HS-27A (cell line): ENCODE measurements around the gene CABP2.
"Not testable (repeated sequence)": the region's sequence is repeated elsewhere in the genome, so short reads cannot be mapped to it uniquely, and the experiment has no call there.

ENCODE experiments used
- DNase-seq: peaks from one replicate; pipeline ENCODE4 v3.0.0-alpha.2; 2012; ENCODE audit warnings: low read depth, missing footprints

CABP2 gene

DNA sequence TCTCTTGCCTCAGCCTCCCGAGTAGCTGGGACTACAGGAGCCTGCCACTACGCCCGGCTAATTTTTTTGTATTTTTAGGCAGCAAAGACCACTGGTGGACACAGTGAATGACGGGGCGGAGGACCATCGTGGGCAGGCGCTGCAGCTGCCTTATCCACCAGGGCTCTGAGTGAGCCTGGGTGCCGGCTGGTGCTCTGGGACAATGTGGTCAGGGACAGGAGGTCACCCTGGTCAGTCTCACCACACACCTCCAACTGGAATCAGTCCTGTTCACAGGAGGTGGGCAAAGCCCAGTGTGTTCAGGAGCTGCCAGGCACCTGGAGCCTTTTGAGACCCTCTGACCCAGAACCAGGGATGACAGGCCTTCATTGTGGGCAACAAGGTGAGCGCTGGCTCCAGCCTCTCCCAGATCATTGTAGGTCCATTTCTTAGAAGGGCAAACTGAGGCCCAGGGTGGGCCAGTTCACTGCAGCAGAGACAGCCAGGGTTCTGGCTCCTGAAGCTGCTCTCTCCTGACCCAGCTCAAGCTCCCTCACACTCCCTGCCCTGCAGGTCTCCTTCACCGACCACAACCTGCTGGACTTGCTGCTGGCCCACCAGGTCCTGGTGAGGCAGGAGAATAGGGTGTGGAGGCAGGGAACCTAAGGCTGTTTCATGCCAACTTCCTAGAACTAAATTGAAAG is 15.7 kb upstream of the CABP2 start:
- DNase-seq = no peak

DNA sequence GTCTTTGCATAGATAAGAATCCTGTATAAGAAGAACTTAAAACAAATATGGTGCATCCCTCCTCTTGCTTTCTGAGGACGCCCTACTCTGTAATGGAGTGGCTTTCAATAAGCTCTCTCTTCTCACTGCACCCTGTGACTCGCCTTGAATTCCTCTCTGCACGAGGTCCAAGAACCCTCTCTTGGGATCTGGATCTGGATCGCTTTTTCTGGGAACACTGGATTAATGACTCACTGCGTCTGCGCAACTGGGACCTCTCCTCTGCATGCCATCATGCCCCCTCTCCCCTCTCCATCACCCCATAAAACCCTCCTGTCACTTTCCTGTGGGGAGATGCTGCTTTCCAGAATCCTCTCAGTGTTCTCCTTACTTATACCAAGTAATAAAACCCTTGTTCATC is 15.1 kb upstream of the CABP2 start:
- no peak for DNase-seq

DNA sequence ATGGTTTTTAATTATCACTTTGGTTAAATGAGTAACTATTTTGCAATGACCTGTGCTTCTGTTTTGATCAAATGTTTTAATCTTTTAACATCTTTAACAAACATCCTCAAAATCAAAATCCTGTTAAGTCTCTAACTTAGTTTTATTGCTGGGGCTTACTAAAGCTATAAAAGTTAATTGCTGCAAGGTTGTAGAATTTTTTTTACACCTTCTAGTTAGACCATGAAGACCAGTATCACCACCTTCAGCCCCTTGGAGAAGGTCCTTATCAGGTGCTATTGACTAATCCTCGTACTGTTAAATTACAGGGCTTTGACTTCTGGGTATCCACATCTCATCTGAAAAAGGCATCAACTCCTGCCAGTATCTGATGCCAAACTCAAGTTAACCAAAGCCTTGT is 12.3 kb upstream of the CABP2 start:
- no peak for DNase-seq

DNA sequence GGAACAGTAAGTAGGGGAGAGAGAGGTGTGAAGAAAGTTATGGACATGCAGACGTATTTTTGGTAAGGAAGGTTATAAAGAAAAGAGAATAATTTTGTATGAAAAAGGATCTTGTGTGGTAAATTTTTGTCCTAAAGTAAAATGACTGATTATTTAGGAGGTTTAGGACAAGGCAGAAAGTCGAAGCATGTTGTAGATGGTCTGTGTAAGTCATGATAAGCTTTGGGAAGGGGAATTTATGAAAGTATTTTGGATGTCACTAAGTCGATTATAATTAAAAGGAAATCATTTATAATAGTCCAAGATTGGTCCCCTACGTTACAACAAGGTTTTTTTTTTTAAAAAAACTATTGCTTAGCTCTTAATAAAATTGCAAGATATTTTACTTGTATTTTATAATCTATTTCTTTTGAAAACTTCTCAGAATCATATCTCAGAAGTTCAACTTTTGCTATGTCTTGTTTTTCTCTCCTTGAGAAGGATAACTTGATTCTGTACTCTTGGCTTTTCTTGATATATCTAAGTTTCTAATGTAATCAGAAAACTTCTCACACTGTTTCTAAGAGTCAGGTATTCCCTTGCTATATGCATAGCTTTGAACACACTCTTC is 10.9 kb upstream of the CABP2 start:
- no peak for DNase-seq

DNA sequence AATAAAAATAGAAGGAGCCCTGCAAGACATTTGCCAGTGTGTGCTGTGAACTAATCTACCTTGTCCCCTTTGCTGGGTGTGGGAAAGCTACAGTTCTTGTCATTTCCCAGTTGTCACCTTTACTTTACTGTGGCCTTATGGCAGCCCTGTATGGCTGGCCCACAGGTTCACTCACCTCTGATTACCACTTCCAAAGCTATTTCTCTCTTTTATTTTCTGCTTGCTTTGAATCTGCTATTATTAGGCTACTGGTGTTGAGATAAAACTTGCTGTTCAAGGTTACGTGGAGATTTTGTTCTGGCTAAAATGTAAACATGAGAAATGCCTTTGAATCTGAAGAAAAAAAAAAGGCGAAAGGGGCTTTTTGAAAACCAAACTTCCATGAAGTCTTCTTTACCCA is 9.6 kb upstream of the CABP2 start:
- no peak for DNase-seq

DNA sequence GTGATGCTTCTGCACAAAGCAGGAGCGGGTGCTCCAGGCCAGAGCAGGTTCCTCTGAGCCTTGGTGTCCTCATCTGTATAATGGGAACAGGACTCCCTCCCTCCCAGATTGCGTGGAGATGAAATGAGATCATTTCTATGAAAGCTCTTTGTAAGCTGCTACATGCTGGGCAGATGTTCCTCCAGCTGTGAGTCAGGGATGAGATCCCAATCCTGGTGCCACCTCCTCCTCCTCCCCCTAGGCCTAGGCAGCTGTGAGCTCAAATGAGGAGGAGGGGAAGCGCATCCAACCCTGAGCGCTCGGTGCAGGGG is 7.0 kb upstream of the CABP2 start:
- no peak for DNase-seq

DNA sequence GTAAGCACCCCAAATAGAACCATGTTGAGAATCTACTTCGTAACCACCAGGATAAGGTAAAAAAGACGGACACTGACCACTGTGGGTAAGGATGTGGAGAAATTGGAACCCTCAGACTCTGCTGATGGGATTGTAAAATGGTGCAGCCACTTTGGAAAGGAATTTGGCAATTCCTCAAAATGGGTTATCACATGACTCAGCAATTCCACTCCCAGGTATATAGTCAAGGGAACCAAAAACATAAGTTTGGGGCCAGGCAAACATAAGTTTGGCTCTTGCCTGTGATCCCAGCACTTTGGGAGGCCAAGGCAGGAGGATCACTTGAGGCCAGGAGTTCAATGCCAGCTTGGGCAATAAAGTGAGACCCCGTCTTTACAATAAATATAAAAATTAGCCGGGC is 5.1 kb upstream of the CABP2 start:
- DNase-seq = no peak

DNA sequence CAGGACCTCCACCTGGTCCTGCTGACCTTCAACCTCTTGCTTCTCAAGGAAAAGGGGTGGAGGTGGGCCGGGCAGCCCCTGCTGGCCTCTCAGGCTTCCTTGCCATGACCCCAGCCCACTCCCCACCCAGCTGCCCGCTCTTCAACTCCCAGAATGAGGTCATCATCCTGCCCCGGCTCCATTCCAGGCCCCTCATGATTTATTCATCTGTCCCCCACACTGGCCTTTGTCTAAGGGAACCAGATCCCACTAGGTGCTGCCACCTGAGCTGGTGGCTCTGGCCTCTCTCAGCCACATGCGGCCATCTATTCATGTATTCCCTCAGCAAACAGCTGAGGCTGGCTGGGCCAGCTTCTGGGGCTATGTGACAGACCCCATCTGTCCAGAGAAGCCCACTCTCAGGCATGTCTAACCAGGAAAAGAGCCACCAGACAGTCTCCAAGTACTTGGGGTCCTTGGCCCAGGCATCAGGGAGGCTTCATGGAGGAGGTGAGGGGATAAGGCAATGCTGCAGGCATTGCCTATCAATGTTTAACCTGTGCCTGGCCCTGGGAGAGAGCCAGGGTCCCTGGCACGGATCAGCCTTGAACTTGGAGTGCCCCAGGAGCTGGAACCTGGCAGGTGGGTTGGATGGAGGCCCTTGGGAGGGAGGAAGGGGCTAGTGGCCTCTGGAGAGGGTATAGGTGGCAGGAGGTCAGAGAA is 2.2 kb upstream of the CABP2 start:
- no peak for DNase-seq

DNA sequence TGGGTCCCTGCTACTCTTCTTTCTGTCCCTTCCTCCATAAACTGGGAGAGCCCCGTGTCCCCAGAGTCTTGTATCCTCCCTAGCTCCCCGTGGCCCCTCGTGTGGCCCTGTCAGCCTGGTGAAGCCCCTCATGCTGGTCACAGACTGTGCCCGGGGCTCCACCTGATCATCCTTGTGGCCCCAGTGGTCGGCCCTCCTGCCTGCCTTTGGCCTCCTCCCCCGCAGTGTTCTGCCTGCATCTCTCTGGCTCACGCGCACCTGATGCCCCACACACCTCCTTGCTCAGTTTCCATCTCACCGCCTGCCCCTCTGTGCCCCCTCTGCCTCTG is 1.2 kb upstream of the CABP2 start:
- DNase-seq = no peak

DNA sequence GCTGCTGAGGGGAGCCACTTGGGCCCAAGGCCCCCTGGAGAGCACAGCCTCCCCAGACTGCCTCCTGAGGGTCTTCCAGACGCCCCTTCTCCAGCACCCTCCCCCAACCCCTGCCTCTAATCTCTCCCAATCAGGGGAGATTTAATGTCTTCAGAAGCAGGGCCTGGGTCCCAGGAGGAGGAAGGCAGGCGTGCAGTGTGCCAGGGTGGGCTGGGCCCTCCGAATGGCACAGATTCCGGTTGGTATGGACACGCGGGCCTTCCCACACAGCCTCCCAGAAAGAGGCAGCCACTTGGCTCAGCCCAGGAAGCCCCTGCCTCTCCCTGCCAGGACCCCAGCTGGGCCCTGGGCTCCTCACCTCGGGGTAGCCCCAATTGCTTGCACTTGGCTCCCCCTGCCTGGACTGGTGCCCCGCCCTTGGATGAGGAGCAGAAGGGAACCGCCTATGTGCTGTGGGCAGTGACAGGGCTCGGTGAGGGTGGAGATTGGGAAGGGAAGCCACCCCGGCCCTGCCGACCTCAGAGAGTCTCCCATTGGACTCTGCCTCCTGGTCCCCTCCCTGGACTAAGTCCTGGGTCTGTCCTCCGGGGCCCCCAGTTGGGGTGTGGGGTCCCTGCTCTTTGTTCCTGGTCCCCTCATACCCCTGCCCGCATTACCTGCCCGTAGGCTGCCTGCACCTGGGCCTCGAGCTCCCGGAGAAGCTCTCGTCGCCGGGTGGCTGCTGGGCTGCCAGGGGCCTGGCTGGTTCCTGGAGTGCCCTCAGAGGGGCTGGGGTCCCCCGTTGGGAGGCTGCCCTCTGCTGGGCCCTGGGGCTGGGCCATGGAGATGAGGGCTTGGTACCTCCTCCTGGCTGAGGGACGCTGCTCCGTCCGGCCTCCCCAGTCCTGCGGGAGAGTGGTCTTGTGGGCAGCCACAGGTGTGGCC is 572 bp upstream of the CABP2 start:
- no peak for DNase-seq

DNA sequence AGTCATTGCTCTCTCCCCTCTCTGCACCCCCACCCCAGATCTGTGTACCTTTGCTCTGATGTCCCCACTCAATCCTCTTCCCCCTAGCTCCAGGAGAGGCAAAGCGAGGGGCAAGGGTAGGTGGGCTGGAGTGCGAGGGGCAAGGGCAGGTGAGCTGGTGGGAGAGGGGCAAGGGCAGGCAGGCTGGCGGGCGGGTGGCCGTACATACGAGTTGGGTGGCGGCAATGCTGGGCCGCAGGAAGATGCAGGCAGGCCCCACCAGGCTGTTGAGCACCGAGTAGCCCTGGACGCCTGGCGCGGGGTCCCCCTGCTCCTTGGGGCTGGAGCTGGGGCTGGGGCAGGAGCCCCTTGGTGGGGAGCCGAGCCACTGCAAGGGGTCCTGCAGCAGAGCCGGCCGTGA is 908 bp downstream of the CABP2 start:
- no peak for DNase-seq

DNA sequence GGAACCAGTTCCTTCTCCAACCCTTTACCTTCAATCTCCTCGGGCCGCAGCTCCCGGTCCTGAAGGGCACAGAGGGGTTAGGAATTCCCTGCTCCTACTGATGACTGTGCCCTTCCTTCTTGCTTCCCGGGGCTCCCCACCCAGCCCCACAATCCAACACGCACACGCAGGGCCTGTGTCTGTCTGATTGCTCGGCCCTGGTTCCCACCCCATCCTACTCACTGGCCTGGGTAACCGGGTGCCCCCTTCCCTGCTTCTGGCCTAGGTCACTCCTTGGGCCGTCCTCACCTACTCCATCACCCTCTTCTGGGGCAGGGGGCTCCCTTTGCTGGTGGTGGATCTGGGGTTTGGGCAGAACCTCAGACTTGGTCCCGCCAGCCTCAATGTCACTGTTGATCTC is 1.3 kb downstream of the CABP2 start:
- DNase-seq = no peak

DNA sequence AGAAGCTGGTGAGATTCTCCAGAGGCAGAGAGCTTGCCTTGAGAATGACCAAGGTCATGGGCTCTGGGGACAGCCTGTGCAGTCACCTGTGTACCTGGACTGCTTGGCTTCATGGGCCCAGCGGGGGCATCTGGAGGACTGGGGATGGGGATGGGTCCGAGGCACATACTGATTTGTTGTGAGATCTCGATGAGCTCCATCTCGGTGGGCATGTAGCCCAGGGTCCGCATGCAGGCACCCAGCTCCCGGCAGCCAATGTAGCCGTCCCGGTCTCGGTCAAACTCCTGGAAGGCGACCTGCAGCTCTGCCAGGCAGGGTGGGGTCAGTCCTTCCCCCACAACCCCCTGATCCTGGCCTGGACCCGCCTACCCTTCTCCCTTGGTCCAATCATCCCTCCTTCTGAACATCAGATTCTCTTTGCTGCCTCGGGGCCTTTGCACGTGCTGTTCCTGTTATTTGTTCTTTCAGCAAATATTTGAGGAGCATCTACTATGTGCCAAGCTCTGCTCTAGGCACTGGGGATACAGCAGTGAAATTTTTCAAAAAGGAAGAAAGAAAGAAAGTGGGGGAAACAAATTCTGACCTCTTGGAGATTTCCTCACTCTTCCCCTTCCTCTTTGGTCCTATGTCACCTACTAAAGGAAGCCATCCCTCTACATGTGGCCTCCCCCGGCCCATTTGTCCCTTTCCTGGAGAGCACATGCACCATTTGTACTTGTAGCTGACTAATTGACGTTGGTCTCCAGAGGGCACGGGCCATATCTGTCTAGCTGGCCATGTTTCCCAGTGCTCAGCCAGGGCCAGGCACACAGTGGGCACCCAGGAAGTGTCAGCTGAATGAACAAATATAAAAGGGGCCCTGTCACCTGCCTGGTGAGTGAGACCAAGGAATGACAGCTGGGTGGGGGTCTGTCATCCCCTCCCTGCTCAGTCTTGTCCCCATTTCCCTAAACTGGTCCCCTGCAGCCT is 2.1 kb downstream of the CABP2 start:
- no peak for DNase-seq

DNA sequence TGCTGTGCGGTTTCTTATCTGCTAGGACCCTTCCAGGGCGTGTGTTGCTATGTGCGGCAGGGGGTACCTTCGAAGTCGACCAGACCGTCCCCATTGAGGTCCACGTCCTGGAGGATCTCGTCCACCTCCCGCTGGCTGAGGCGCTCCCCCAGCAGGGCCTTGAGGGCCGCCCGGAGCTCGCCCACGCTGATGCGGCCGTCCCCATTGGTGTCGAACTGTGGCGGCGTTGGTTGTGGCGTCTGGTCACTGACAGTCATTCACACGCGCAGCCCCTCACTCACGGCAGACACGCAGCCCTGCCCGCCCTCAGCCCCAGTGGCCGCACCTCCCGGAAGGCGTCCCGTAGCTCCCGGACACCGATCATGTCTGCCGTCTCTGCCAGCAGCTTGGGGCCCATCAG is 3.5 kb downstream of the CABP2 start:
- no peak for DNase-seq

DNA sequence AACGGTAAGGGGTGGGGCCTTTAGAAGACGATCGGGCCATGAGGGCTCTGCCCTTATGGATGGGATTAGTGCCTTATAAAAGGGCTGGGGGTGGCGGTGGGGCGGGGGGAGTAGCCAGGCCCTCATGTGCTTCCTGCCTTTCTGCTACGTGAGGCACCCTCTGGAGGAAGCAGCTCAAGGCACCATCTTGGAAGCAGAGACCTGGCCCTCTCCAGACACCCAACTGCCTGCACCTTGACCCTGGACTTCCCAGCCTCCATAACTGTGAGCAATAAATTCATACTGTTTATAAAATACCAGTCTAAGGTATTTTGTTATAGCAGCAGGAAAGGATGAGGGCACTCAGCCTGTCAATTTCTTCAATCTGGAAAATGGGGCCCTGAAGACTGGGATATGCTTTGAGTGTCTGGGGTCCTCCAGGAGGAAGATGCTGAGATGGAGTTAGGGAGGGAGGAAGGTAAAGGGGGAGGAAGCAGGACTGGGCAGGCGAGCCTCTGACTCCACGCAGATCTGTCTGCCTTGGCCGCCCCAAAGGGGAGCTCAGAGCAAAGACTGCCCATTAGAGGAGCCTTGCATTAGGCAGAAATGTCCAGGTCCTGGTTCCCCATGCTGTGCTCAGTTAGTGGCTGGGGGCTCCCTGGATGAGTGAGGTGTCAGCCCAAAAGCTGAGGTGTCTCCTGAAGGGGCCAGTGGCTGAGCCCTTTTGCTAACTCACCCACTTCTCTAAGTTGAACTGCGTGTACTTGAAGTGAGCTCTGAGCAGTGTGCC is 5.3 kb downstream of the CABP2 start:
- no peak for DNase-seq

DNA sequence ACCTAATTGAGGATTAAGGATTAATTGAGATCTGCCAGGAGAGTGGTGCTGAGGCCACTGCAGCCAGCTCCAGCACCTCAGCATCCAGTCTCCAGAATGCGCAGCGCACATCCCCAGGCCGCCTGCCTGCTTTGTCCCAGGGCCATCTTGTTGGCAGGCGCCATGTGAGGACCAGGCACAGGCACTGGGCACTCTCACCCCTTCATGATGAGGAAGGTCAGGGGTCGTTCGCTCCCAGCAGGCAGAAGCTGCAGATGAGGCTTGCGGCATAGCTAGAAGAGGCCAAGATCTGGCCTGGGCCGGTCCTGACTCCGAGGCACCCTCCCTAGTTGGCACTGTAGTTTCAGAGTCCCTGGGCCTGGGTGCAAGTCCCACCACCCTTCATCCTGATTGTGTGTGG is 6.4 kb downstream of the CABP2 start:
- no peak for DNase-seq

DNA sequence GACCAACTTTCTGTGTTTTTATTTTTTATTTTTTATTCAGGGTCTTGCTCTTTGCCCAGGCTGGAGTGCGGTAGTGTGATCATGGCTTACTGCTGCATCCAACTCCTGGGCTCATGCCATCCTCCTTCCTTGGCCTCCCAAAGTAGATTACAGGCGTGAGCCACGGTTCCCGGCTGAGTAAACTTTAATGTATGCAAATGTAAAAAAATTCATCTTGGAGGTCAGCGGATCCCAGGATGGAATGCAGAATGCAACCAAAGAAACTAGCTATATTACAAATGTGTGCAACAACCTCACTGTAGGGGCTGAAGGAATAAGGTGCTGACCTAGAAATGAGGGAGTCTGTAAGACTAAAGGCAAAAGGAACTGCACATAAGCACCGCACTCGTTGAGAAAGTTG is 9.1 kb downstream of the CABP2 start:
- no peak for DNase-seq

DNA sequence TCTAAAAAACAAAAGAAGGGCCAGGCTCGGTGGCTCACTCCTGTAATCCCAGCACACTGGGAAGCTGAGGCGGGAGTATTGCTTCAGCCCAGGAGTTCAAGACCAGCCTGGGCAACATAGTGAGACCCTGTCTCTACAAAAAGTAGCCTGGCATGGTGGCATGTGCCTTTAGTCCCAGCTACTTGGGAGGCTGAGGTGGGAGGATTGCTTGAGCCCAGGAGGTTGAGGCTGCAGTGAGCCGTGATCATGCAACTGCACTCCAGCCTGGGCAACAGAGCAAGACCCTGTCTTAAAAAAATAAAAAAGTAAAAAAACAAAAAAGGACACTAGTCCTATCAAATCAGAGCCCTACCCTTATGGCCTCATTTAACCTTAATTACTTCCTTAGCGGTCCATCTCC is 11.7 kb downstream of the CABP2 start:
- DNase-seq = not testable (repeated sequence)

DNA sequence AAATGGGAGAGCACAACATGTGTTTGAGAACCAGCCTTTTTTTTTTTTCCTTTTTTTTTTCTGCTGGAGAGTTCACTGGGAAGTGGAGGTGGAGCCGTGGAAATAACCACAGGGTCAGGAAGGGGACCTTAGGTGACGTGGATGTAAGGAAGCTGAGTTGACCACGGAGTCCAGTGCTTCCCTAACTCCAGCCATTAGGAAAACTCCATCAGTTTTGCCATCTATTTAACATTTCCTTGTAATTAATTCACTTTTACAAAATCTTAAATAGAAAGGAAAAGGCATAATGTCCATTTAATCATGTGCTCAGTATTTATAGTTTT is 13.3 kb downstream of the CABP2 start:
- DNase-seq = no peak

DNA sequence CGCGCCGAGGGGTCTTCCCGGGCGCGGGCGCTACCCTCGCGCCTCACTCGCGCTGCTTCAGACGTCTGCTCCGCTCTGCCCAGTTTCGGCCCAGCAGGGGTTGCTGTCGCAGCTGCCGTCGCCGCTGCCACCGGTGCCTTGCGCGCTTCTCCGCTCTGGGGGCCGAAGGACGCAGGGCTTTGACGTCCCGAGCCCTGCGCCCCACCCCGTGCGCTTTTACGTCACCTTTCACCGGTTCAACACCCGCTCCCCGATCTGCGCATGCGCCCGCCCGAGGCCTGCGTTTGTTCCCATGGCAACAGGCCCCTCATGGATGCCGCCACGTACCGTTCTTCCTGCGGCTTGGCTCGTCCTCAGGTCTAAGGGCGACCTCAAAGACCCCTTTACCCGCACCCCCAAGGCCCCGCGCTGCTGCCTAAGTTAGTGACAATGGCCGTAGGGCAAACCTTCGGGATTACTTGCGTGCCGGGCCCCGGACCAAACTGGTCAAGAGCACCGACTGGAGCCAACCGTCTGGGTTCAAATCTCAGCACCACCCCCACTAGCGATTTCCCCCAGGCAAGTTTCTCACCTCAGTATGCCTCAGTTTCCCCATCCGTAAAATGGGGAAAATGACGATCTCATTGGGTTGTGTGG is 14.6 kb downstream of the CABP2 start:
- peak; percentile 93 for DNase-seq
